K562 treated with DMSO at 1 percent for 4 hours (cell line): ENCODE results near the gene SPATA31D1. TPM values are rescaled to one million over a fixed set of nuclear protein-coding genes. Genes with fewer than 3 reads are reported as not detected.

Experiments
- total RNA-seq: library from RNA; unstranded; fragments of 300-600 nt; gene quantifications from 2 replicates; pipeline ENCODE4 v1.2.3, GENCODE V29; 2022; ENCODE audit not compliant: insufficient read depth

The SPATA31D1 gene
- not detected in 2 replicates for total RNA-seq

DNA sequence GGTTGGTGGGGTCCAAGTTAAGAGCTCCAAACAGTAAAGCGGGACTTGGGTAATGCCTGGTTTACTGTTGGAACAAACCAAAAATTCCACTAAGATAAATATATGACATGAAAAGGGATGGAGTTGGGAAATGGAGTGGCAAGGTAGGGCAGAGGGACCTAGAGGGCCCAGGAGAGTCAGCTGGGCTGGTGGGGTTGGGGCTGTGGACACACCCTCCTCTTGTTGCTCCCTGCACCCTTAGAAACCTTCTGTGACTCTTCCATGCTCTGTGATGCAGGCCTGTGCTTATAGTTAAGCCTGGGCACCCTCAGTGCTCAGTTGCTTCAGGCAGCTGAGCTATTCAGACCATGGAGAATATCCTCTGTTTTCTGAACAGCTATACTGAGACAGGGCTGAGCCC, at the start of gene SPATA31D1:
SPATA31D1 (plus strand) TSS at position 301 of the 400 bp plus-strand sequence; CDS start at position 348, 47 bp downstream.

GRCh38 chr9:81943393-81943792, 45.2 kb upstream of the SPATA31D1 start, which contains the start of gene SPATA31D3:
SPATA31D3 (plus strand) TSS chr9:81943500; CDS start chr9:81943586, 86 bp downstream.

Other genes with a start within 250 kb of the SPATA31D1 start
- gene SPATA31D4, start 60.3 kb upstream of the SPATA31D1 start, total RNA-seq: not detected in 2 replicates
- gene SPATA31D3, start 45.3 kb upstream of the SPATA31D1 start, total RNA-seq: not detected in 2 replicates